Lower leg skin (tissue), 3 donors: ENCODE results near the gene CALN1.

ENCODE experiments used
- CTCF ChIP-seq, 3 donors: fragments of 450-650 bp; IDR thresholded peaks; one replicate each; pipeline ENCODE4 v1.5.1; 2016; ENCODE audit warnings: antibody characterized with exemption in 3 of 3, mild to moderate bottlenecking in 3 of 3, moderate library complexity in 2 of 3
- POLR2A ChIP-seq, 2 donors: fragments of 450-650 bp; IDR thresholded peaks; one replicate each; pipeline ENCODE4 v1.6.1; 2016 to 2017; ENCODE audit warnings: antibody characterized with exemption in 2 of 2, mild to moderate bottlenecking in 1 of 2, moderate library complexity in 1 of 2

- no peak for TF ChIP-seq POLR2A (IDR thresholded peaks at IDR 0.05)
- no peak for TF ChIP-seq CTCF (IDR thresholded peaks at IDR 0.05)
Measured at GRCh38 chr7:72163271-72163670, 248.9 kb downstream of the CALN1 start.
